NT2/D1 (cell line): Measurements from ENCODE around the gene RERE.

Experiments used
- DNase-seq: peaks from one replicate; pipeline ENCODE4 v3.0.0-alpha.2; 2011; ENCODE audit warnings: low read depth, low spot score
- H3K27me3 ChIP-seq: 2 replicates; pipeline ENCODE4 v1.6.0; 2011; ENCODE audit warnings: mild to moderate bottlenecking; ENCODE audit not compliant: insufficient read length, insufficient read depth
- H3K36me3 ChIP-seq: 2 replicates; pipeline ENCODE4 v1.6.1; 2011; ENCODE audit warnings: mild to moderate bottlenecking, low read length, mixed read lengths; ENCODE audit not compliant: insufficient read depth, insufficient read length
- H3K4me1 ChIP-seq: 2 replicates; pipeline ENCODE4 v1.5.1; 2011; ENCODE audit not compliant: insufficient read depth, insufficient read length
- H3K4me3 ChIP-seq: 2 replicates; pipeline ENCODE4 v1.5.1; 2011; ENCODE audit warnings: low read depth; ENCODE audit not compliant: insufficient read length
- H3K9ac ChIP-seq: 2 replicates; pipeline ENCODE4 v1.6.0; 2011; ENCODE audit warnings: low read depth; ENCODE audit not compliant: insufficient read length
- H3K9me3 ChIP-seq: 2 replicates; pipeline ENCODE4 v1.5.1; 2011; ENCODE audit warnings: mild to moderate bottlenecking, low read length; ENCODE audit not compliant: insufficient read depth
- SUZ12 ChIP-seq: IDR thresholded peaks from 2 replicates; pipeline ENCODE4 v1.6.1; 2011; ENCODE audit not compliant: insufficient read length, insufficient read depth; ENCODE audit errors: extremely low read depth
- YY1 ChIP-seq: IDR thresholded peaks from 2 replicates; pipeline ENCODE4 v1.6.1; 2011; ENCODE audit not compliant: insufficient read length, insufficient read depth
- ZNF274 ChIP-seq: IDR thresholded peaks from 2 replicates; pipeline ENCODE4 v1.6.1; 2011; ENCODE audit warnings: mild to moderate bottlenecking, low read depth, low read length

Gene RERE

GRCh38 chr1:8782001-8782620, 35.3 kb downstream of the RERE start:
- Histone ChIP-seq H3K4me3 (no peak overlapping the region), H3K27me3 (no peaks in the 10 kb centered on the region), H3K36me3 (peaks cover 3% of the 10 kb centered on the region), H3K9me3 (no peaks in the 10 kb centered on the region), H3K9ac (no peak overlapping the region), H3K4me1 (peaks cover 2% of the 10 kb centered on the region)
- no peak for DNase-seq
- TF ChIP-seq SUZ12 (no peak), ZNF274 (no peak), YY1 (no peak)

- no peaks in the 10 kb centered on the region for H3K36me3 ChIP-seq
- peaks cover 2% of the 10 kb centered on the region for H3K4me1 ChIP-seq
- H3K4me3 ChIP-seq = no peak overlapping the region
- H3K9ac ChIP-seq = no peak overlapping the region
- TF ChIP-seq ZNF274 (no peak), SUZ12 (no peak), YY1 (no peak)
- no peaks in the 10 kb centered on the region for H3K9me3 ChIP-seq
- no peak for DNase-seq
- no peaks in the 10 kb centered on the region for H3K27me3 ChIP-seq
Measured at GRCh38 chr1:8780405-8780804, 37.0 kb downstream of the RERE start.

- no peaks in the 10 kb centered on the region for H3K9me3 ChIP-seq
- no peak for TF ChIP-seq YY1
- TF ChIP-seq ZNF274 = no peak
- no peak for TF ChIP-seq SUZ12
Measured at GRCh38 chr1:8777867-8778266, 39.6 kb downstream of the RERE start.

GRCh38 chr1:8776104-8776503, 41.3 kb downstream of the RERE start:
- TF ChIP-seq ZNF274 (no peak), SUZ12 (no peak), YY1 (no peak)
- Histone ChIP-seq H3K4me3 (no peak overlapping the region), H3K4me1 (no peaks in the 10 kb centered on the region), H3K9ac (no peak overlapping the region), H3K36me3 (no peaks in the 10 kb centered on the region), H3K27me3 (no peaks in the 10 kb centered on the region), H3K9me3 (no peaks in the 10 kb centered on the region)
- no peak for DNase-seq

More at GRCh38 chr1:8777867-8778266, 39.6 kb downstream of the RERE start:
- H3K4me3 ChIP-seq = no peak overlapping the region
- DNase-seq = no peak
- H3K4me1 ChIP-seq = no peaks in the 10 kb centered on the region
- H3K9ac ChIP-seq = no peak overlapping the region
- no peaks in the 10 kb centered on the region for H3K36me3 ChIP-seq
- no peaks in the 10 kb centered on the region for H3K27me3 ChIP-seq

- Histone ChIP-seq H3K36me3 (no peaks in the 10 kb centered on the region), H3K9me3 (no peaks in the 10 kb centered on the region), H3K27me3 (no peaks in the 10 kb centered on the region), H3K9ac (no peak overlapping the region), H3K4me3 (no peak overlapping the region), H3K4me1 (peaks cover 2% of the 10 kb centered on the region)
- no peak for DNase-seq
- TF ChIP-seq SUZ12 = no peak
- no peak for TF ChIP-seq ZNF274
Measured at GRCh38 chr1:8767006-8767405, 50.4 kb downstream of the RERE start.

- Histone ChIP-seq H3K4me1 (peaks cover 2% of the 10 kb centered on the region), H3K36me3 (no peaks in the 10 kb centered on the region), H3K4me3 (no peak overlapping the region), H3K9ac (no peak overlapping the region), H3K27me3 (no peaks in the 10 kb centered on the region), H3K9me3 (no peaks in the 10 kb centered on the region)
- no peak for DNase-seq
- TF ChIP-seq SUZ12 = no peak
- no peak for TF ChIP-seq ZNF274
- no peak for TF ChIP-seq YY1
Measured at GRCh38 chr1:8765198-8765597, 52.2 kb downstream of the RERE start.

GRCh38 chr1:8764293-8764937, 53.0 kb downstream of the RERE start:
- peaks cover 2% of the 10 kb centered on the region for H3K4me1 ChIP-seq
- H3K9me3 ChIP-seq = no peaks in the 10 kb centered on the region
- no peak for DNase-seq
- no peak for TF ChIP-seq YY1
- TF ChIP-seq ZNF274 = no peak
- TF ChIP-seq SUZ12 = no peak
- no peaks in the 10 kb centered on the region for H3K36me3 ChIP-seq
- no peak overlapping the region for H3K9ac ChIP-seq
- no peaks in the 10 kb centered on the region for H3K27me3 ChIP-seq
- no peak overlapping the region for H3K4me3 ChIP-seq

GRCh38 chr1:8763888-8764287, 53.6 kb downstream of the RERE start:
- Histone ChIP-seq H3K9ac (no peak overlapping the region), H3K4me1 (peaks cover 2% of the 10 kb centered on the region), H3K9me3 (no peaks in the 10 kb centered on the region), H3K27me3 (no peaks in the 10 kb centered on the region), H3K36me3 (no peaks in the 10 kb centered on the region), H3K4me3 (no peak overlapping the region)
- TF ChIP-seq ZNF274 (no peak), YY1 (no peak), SUZ12 (no peak)
- DNase-seq = no peak
